ENCODE data around the gene IRF2BP1.

The IRF2BP1 gene

GRCh38 chr19:45882652-45883585 lies 3.0 kb downstream of the IRF2BP1 start (continued):
- TF ChIP-seq ZNF707 (tag by site-specific recombination; IDR thresholded peaks at IDR 0.05) (no peak), ZNF747 (tag by site-specific recombination; IDR thresholded peaks at IDR 0.05) (no peak), OVOL3 (tag by site-specific recombination; IDR thresholded peaks at IDR 0.05) (no peak), ZEB2 (tag by site-specific recombination; IDR thresholded peaks at IDR 0.05) (0 out of 2 replicates have a peak, but pooled peaks have one; percentile 36), MZF1 (tag by site-specific recombination; IDR thresholded peaks at IDR 0.05; ENCODE audit: borderline replicate concordance) (no peak), MYNN (tag by site-specific recombination; IDR thresholded peaks at IDR 0.05; ENCODE audit: borderline replicate concordance) (no peak), ZNF449 (tag by site-specific recombination; IDR thresholded peaks at IDR 0.05) (peak; percentile 21; the same call in 1 of the 2 replicates), ZNF791 (tag by site-specific recombination; IDR thresholded peaks at IDR 0.05) (no peak), TSHZ1 (tag by site-specific recombination; IDR thresholded peaks at IDR 0.05; ENCODE audit: borderline replicate concordance) (no peak), ZNF48 (tag by site-specific recombination; IDR thresholded peaks at IDR 0.05) (no peak), ZNF302 (tag by site-specific recombination; IDR thresholded peaks at IDR 0.05; ENCODE audit: low read depth) (no peak), ZNF76 (tag by site-specific recombination; IDR thresholded peaks at IDR 0.05; ENCODE audit: borderline replicate concordance, low read depth) (no peak), SCRT1 (tag by site-specific recombination; IDR thresholded peaks at IDR 0.05; ENCODE audit: borderline replicate concordance) (peak; percentile 99), ZNF19 (tag by site-specific recombination; IDR thresholded peaks at IDR 0.05; ENCODE audit: low read depth) (no peak), REST (tag by site-specific recombination; IDR thresholded peaks at IDR 0.05) (no peak), ZNF596 (tag by site-specific recombination; IDR thresholded peaks at IDR 0.05) (no peak), ZNF518A (tag by site-specific recombination; conservative IDR thresholded peaks at IDR 0.05; ENCODE audit: low read depth) (no peak), ZNF148 (tag by site-specific recombination; IDR thresholded peaks at IDR 0.05; ENCODE audit: borderline replicate concordance) (no peak), KLF17 (tag by site-specific recombination; IDR thresholded peaks at IDR 0.05) (no peak)

All from HEK293 (cell line).